ENCODE results near the gene SERPINA10.

The SERPINA10 gene, protein sequence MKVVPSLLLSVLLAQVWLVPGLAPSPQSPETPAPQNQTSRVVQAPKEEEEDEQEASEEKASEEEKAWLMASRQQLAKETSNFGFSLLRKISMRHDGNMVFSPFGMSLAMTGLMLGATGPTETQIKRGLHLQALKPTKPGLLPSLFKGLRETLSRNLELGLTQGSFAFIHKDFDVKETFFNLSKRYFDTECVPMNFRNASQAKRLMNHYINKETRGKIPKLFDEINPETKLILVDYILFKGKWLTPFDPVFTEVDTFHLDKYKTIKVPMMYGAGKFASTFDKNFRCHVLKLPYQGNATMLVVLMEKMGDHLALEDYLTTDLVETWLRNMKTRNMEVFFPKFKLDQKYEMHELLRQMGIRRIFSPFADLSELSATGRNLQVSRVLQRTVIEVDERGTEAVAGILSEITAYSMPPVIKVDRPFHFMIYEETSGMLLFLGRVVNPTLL

DNA sequence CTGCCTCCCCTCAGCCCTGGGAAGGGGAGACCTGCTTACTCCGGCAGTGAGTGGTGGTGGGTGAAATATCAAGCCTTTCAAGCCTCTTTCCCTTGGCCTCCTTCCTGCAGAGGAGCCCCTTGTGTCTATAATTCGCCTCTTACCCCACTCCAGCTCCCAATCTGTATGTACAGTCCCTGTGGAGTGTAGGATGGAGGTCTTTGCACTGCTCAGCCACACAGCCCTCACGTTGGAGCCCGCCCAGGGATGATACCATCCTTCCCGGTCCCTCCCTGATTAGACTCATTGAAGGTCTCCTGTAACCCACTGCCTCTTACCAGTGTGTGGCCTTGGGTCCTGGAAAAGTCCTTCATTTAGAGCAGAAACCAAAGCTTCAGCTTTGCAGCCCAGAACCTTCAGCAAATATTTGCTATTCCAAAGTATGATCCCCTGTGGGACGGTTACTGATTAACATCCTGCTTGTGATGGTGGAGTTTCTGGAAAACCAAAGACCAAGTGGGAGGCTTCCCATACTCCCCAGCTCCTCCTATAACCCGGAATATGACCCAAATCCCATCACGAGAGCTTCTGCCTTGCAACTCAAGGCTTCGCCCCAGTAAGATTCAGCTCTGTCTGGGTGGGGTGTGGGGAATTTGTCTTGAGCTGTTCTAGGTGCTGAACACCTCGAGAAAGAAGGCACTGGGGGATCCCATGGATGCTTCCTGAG is at the start of gene SERPINA10:
SERPINA10 (minus strand) TSS at position 397 of the 706 bp plus-strand sequence. CDS start 2,675 bp downstream, outside the sequence.
- Histone ChIP-seq H3K4me1 (ENCODE audit: insufficient read depth, low read length) (no peaks in the 10 kb centered on the region), H3K27ac (ENCODE audit: low read depth, low read length) (no peak within 1 kb of the TSS), H3K4me3 (ENCODE audit: low read depth in 1 of 2, low read length in 2 of 2) (no peak within 1 kb of the TSS), H3K27me3 (ENCODE audit: control insufficient read depth in 1 of 2, insufficient read depth in 2 of 2, low read length in 2 of 2) (no peaks in the 10 kb centered on the region), H3K9me3 (ENCODE audit: low read length) (no peaks in the 10 kb centered on the region), H3K36me3 (ENCODE audit: insufficient read depth, low read length) (no peaks in the 10 kb centered on the region), H3K9ac (ENCODE audit: low read length) (no peak within 1 kb of the TSS)

DNA sequence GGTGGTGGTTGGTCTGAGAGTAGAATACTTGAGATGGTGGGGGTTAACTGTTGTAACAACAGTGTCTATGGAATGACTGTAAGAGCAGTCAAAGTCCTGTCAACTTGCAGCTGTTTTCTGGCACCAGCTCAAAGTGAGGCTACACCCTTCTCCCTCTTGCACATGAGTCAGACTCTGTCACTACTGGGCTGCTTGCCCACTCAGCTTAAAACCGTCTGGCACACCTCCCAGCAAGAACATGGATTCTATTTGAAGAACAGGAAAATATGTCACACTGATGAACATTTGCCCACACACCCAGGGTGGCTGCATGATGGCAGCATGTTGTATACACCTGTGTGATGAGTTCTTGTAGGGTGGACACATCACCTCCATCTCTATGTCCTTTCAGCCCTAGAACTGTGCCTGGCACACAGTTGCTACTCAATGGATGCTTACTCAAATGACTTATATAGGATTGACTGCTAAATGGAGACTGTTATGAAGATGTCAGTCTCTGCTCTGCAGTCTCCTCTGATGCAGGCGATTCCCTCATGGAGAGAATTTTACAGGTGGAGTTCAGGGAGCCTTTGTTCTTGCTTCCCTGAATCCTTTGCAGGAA is 49.4 kb upstream of the SERPINA10 start:
- H3K27ac ChIP-seq (ENCODE audit: low read depth, low read length): no peak overlapping the region
- H3K4me3 ChIP-seq (ENCODE audit: low read depth in 1 of 2, low read length in 2 of 2): no peak overlapping the region
- no peaks in the 10 kb centered on the region for H3K9me3 ChIP-seq (ENCODE audit: low read length)
- peaks cover 9% of the 10 kb centered on the region for H3K4me1 ChIP-seq (ENCODE audit: insufficient read depth, low read length)
- H3K9ac ChIP-seq (ENCODE audit: low read length): no peak overlapping the region
- H3K36me3 ChIP-seq (ENCODE audit: insufficient read depth, low read length): no peaks in the 10 kb centered on the region
- H3K27me3 ChIP-seq (ENCODE audit: control insufficient read depth in 1 of 2, insufficient read depth in 2 of 2, low read length in 2 of 2): no peaks in the 10 kb centered on the region

DNA sequence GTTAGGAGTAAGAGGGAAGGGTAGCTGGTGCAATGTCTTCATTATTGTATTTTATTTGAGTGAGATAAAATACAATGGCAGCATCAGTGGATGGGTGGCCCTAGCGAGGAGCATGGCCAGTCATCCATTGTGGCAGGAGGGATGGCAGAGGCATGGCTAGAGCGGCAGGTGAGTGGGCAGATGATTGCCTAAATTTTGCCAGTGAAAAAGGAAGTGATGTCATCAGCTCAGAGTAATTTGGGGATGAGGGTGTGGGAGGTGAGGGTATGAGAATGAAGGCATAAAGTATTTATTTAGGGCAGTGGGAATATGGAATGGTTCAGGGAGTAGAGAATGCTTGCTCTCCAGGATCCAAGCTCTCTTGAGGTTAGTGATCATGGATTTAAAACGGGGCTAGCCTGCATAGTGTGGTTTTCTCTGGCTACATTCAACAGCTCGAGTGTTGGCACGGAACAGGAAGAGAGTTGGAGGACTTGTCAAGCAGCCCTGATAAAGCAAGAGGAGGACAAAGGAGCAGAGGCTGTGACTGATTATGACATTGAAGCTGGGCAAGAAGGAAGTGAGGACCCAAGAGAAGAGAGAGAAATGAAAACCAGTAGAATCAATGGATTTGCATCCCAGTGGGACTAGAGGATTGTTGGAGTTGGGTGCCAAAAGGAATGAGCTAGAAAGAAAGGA is 48.7 kb upstream of the SERPINA10 start:
- H3K4me3 ChIP-seq (ENCODE audit: low read depth in 1 of 2, low read length in 2 of 2): no peak overlapping the region
- H3K36me3 ChIP-seq (ENCODE audit: insufficient read depth, low read length): no peaks in the 10 kb centered on the region
- no peak overlapping the region for H3K27ac ChIP-seq (ENCODE audit: low read depth, low read length)

GRCh38 chr14:94340533-94340932 is 47.5 kb upstream of the SERPINA10 start:
- H3K36me3 ChIP-seq (ENCODE audit: insufficient read depth, low read length): no peaks in the 10 kb centered on the region
- H3K9me3 ChIP-seq (ENCODE audit: low read length): no peaks in the 10 kb centered on the region
- no peak overlapping the region for H3K4me3 ChIP-seq (ENCODE audit: low read depth in 1 of 2, low read length in 2 of 2)
- no peak overlapping the region for H3K9ac ChIP-seq (ENCODE audit: low read length)
- H3K27me3 ChIP-seq (ENCODE audit: control insufficient read depth in 1 of 2, insufficient read depth in 2 of 2, low read length in 2 of 2): no peaks in the 10 kb centered on the region
- H3K27ac ChIP-seq (ENCODE audit: low read depth, low read length): no peak overlapping the region
- H3K4me1 ChIP-seq (ENCODE audit: insufficient read depth, low read length): peaks cover 9% of the 10 kb centered on the region

More for the DNA sequence above, 48.7 kb upstream of the SERPINA10 start:
- H3K27me3 ChIP-seq (ENCODE audit: control insufficient read depth in 1 of 2, insufficient read depth in 2 of 2, low read length in 2 of 2): no peaks in the 10 kb centered on the region
- H3K9ac ChIP-seq (ENCODE audit: low read length): no peak overlapping the region
- H3K9me3 ChIP-seq (ENCODE audit: low read length): no peaks in the 10 kb centered on the region
- H3K4me1 ChIP-seq (ENCODE audit: insufficient read depth, low read length): peaks cover 9% of the 10 kb centered on the region

GRCh38 chr14:94338023-94338422 is 45.0 kb upstream of the SERPINA10 start:
- H3K27ac ChIP-seq (ENCODE audit: low read depth, low read length): no peak overlapping the region
- no peak overlapping the region for H3K9ac ChIP-seq (ENCODE audit: low read length)
- no peaks in the 10 kb centered on the region for H3K27me3 ChIP-seq (ENCODE audit: control insufficient read depth in 1 of 2, insufficient read depth in 2 of 2, low read length in 2 of 2)
- no peak overlapping the region for H3K4me3 ChIP-seq (ENCODE audit: low read depth in 1 of 2, low read length in 2 of 2)
- no peaks in the 10 kb centered on the region for H3K36me3 ChIP-seq (ENCODE audit: insufficient read depth, low read length)
- H3K9me3 ChIP-seq (ENCODE audit: low read length): no peaks in the 10 kb centered on the region
- peaks cover 9% of the 10 kb centered on the region for H3K4me1 ChIP-seq (ENCODE audit: insufficient read depth, low read length)

- no peak overlapping the region for H3K4me3 ChIP-seq (ENCODE audit: low read depth in 1 of 2, low read length in 2 of 2)
- H3K4me1 ChIP-seq (ENCODE audit: insufficient read depth, low read length): peaks cover 5% of the 10 kb centered on the region
- H3K9ac ChIP-seq (ENCODE audit: low read length): no peak overlapping the region
- H3K36me3 ChIP-seq (ENCODE audit: insufficient read depth, low read length): no peaks in the 10 kb centered on the region
- H3K27ac ChIP-seq (ENCODE audit: low read depth, low read length): no peak overlapping the region
- H3K27me3 ChIP-seq (ENCODE audit: control insufficient read depth in 1 of 2, insufficient read depth in 2 of 2, low read length in 2 of 2): no peaks in the 10 kb centered on the region
- H3K9me3 ChIP-seq (ENCODE audit: low read length): no peaks in the 10 kb centered on the region
Measured at GRCh38 chr14:94337274-94337673, 44.2 kb upstream of the SERPINA10 start.

- no peak overlapping the region for H3K9ac ChIP-seq (ENCODE audit: low read length)
Measured at GRCh38 chr14:94334872-94335271, 41.8 kb upstream of the SERPINA10 start.

GRCh38 chr14:94332587-94332986 is 39.5 kb upstream of the SERPINA10 start:
- H3K27me3 ChIP-seq (ENCODE audit: control insufficient read depth in 1 of 2, insufficient read depth in 2 of 2, low read length in 2 of 2): no peaks in the 10 kb centered on the region
- no peak overlapping the region for H3K9ac ChIP-seq (ENCODE audit: low read length)
- no peak overlapping the region for H3K27ac ChIP-seq (ENCODE audit: low read depth, low read length)

More at GRCh38 chr14:94334872-94335271, 41.8 kb upstream of the SERPINA10 start:
- Histone ChIP-seq H3K36me3 (ENCODE audit: insufficient read depth, low read length) (no peaks in the 10 kb centered on the region), H3K4me3 (ENCODE audit: low read depth in 1 of 2, low read length in 2 of 2) (no peak overlapping the region), H3K27me3 (ENCODE audit: control insufficient read depth in 1 of 2, insufficient read depth in 2 of 2, low read length in 2 of 2) (no peaks in the 10 kb centered on the region), H3K9me3 (ENCODE audit: low read length) (no peaks in the 10 kb centered on the region), H3K4me1 (ENCODE audit: insufficient read depth, low read length) (no peaks in the 10 kb centered on the region), H3K27ac (ENCODE audit: low read depth, low read length) (no peak overlapping the region)

DNA sequence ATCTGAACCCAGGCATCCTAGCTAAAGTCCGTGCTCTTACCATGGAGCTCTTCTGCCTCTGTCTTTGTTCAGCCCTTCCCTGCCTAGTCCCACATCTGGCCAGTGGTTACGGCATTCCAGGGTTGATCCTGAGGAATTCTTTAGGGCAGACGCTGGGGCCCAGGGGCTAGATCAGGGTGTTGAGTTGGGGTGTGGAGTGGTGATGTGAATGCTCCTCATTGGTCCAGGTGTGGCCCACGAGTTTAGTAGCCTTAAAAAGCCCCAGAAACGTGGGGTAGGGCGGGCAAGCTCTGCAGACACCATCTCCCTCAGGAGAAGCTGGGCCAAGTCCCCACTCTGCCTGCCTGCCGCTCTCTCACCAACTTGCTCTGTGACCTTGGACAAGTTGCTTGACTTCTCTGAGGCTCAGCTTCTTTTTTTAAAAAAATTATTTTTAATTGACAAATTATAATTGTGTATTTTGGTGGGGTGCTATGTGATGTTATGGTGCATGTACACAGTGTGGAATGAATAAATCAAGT is 39.1 kb upstream of the SERPINA10 start:
- H3K4me3 ChIP-seq (ENCODE audit: low read depth in 1 of 2, low read length in 2 of 2): no peak overlapping the region
- H3K9me3 ChIP-seq (ENCODE audit: low read length): no peaks in the 10 kb centered on the region
- H3K27ac ChIP-seq (ENCODE audit: low read depth, low read length): no peak overlapping the region
- no peaks in the 10 kb centered on the region for H3K36me3 ChIP-seq (ENCODE audit: insufficient read depth, low read length)
- H3K27me3 ChIP-seq (ENCODE audit: control insufficient read depth in 1 of 2, insufficient read depth in 2 of 2, low read length in 2 of 2): no peaks in the 10 kb centered on the region
- H3K4me1 ChIP-seq (ENCODE audit: insufficient read depth, low read length): no peaks in the 10 kb centered on the region
- H3K9ac ChIP-seq (ENCODE audit: low read length): no peak overlapping the region

More at GRCh38 chr14:94332587-94332986, 39.5 kb upstream of the SERPINA10 start:
- H3K4me3 ChIP-seq (ENCODE audit: low read depth in 1 of 2, low read length in 2 of 2): no peak overlapping the region
- no peaks in the 10 kb centered on the region for H3K36me3 ChIP-seq (ENCODE audit: insufficient read depth, low read length)
- no peaks in the 10 kb centered on the region for H3K9me3 ChIP-seq (ENCODE audit: low read length)
- H3K4me1 ChIP-seq (ENCODE audit: insufficient read depth, low read length): no peaks in the 10 kb centered on the region

DNA sequence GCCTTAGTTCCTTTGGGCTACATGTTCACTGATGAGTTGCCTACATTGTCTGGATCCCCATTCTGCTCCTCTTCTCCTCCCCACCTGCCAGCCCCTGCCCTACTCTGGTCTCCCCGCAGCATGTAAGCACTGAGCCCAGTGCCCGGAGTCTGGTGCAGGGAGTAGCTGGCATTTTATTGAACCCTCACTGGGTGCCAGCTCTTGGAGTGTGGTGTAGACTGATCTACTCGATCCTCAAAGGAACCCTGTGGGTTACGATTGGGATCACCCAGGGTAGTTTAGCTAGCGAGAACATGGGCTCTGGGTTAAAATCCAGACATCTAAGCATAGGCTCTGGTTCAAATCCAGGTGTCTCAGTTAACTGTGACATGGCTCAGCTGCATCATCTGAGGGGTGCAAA is 38.4 kb upstream of the SERPINA10 start:
- Histone ChIP-seq H3K4me3 (ENCODE audit: low read depth in 1 of 2, low read length in 2 of 2) (no peak overlapping the region), H3K4me1 (ENCODE audit: insufficient read depth, low read length) (no peaks in the 10 kb centered on the region)

GRCh38 chr14:94330857-94331256 is 37.8 kb upstream of the SERPINA10 start:
- H3K27ac ChIP-seq (ENCODE audit: low read depth, low read length): no peak overlapping the region
- no peaks in the 10 kb centered on the region for H3K9me3 ChIP-seq (ENCODE audit: low read length)
- H3K4me1 ChIP-seq (ENCODE audit: insufficient read depth, low read length): no peaks in the 10 kb centered on the region
- H3K27me3 ChIP-seq (ENCODE audit: control insufficient read depth in 1 of 2, insufficient read depth in 2 of 2, low read length in 2 of 2): no peaks in the 10 kb centered on the region
- H3K9ac ChIP-seq (ENCODE audit: low read length): no peak overlapping the region
- H3K4me3 ChIP-seq (ENCODE audit: low read depth in 1 of 2, low read length in 2 of 2): no peak overlapping the region
- no peaks in the 10 kb centered on the region for H3K36me3 ChIP-seq (ENCODE audit: insufficient read depth, low read length)

More for the DNA sequence above, 38.4 kb upstream of the SERPINA10 start:
- H3K27ac ChIP-seq (ENCODE audit: low read depth, low read length): no peak overlapping the region
- H3K36me3 ChIP-seq (ENCODE audit: insufficient read depth, low read length): no peaks in the 10 kb centered on the region
- H3K9me3 ChIP-seq (ENCODE audit: low read length): no peaks in the 10 kb centered on the region
- H3K27me3 ChIP-seq (ENCODE audit: control insufficient read depth in 1 of 2, insufficient read depth in 2 of 2, low read length in 2 of 2): no peaks in the 10 kb centered on the region
- no peak overlapping the region for H3K9ac ChIP-seq (ENCODE audit: low read length)

Measured in muscle layer of colon (tissue), 2 donors.